GM21528 (cell line): ENCODE measurements around the gene RASSF3.

Source experiments
- ATAC-seq: cut with Tn5 transposase; IDR thresholded peaks from one replicate; pipeline ENCODE4 v1.9.1; 2021; ENCODE audit warnings: mild to moderate bottlenecking, moderate library complexity; ENCODE audit not compliant: unreplicated experiment, low FRiP score

Gene RASSF3

GRCh38 chr12:64716839-64717455, 106.7 kb downstream of the RASSF3 start:
- no peak for ATAC-seq

GRCh38 chr12:64718649-64719048, 108.4 kb downstream of the RASSF3 start:
- no peak for ATAC-seq

GRCh38 chr12:64720884-64721283, 110.6 kb downstream of the RASSF3 start:
- ATAC-seq: no peak

- ATAC-seq: no peak
Observed at GRCh38 chr12:64722835-64723234, 112.5 kb downstream of the RASSF3 start.

- ATAC-seq: no peak
Observed at GRCh38 chr12:64723630-64724029, 113.3 kb downstream of the RASSF3 start.

GRCh38 chr12:64724201-64724745, 114.0 kb downstream of the RASSF3 start:
- ATAC-seq: no peak

- ATAC-seq: peak; percentile 53
Observed at GRCh38 chr12:64729909-64730587, 119.8 kb downstream of the RASSF3 start.

GRCh38 chr12:64730588-64730969, 120.3 kb downstream of the RASSF3 start:
- ATAC-seq: peak; percentile 9

GRCh38 chr12:64731683-64732082, 121.4 kb downstream of the RASSF3 start:
- no peak for ATAC-seq

- no peak for ATAC-seq
Observed at GRCh38 chr12:64733857-64734256, 123.6 kb downstream of the RASSF3 start.

- no peak for ATAC-seq
Observed at GRCh38 chr12:64735442-64735841, 125.1 kb downstream of the RASSF3 start.

GRCh38 chr12:64736771-64737170, 126.5 kb downstream of the RASSF3 start:
- ATAC-seq: no peak

GRCh38 chr12:64737539-64737938, 127.2 kb downstream of the RASSF3 start:
- no peak for ATAC-seq

GRCh38 chr12:64739778-64740177, 129.5 kb downstream of the RASSF3 start:
- ATAC-seq: no peak

GRCh38 chr12:64740646-64741045, 130.4 kb downstream of the RASSF3 start:
- ATAC-seq: no peak

- ATAC-seq: no peak
Observed at GRCh38 chr12:64742416-64742815, 132.1 kb downstream of the RASSF3 start.

GRCh38 chr12:64743206-64743605, 132.9 kb downstream of the RASSF3 start:
- ATAC-seq: no peak

GRCh38 chr12:64744422-64745258, 134.3 kb downstream of the RASSF3 start:
- ATAC-seq: no peak

GRCh38 chr12:64745259-64745807, 135.0 kb downstream of the RASSF3 start:
- ATAC-seq: no peak

GRCh38 chr12:64745980-64746379, 135.7 kb downstream of the RASSF3 start:
- ATAC-seq: no peak

- no peak for ATAC-seq
Observed at GRCh38 chr12:64746663-64747062, 136.4 kb downstream of the RASSF3 start.
